ENCODE data around the gene MIDN. TPM values are rescaled to one million over a fixed set of nuclear protein-coding genes. Genes with fewer than 3 reads are reported as not detected.

The MIDN gene
- total RNA-seq, 1 experiment from 2014 or later: 118 TPM

GRCh38 chr19:1267477-1268225, 19.3 kb downstream of the MIDN start:
- peaks cover 42% of the 10 kb centered on the region for H3K4me1 ChIP-seq (ENCODE audit: control insufficient read depth, insufficient read depth, low read length)
- H3K4me3 ChIP-seq (ENCODE audit: low read depth in 2 of 2, low read length in 2 of 2): peak overlapping the region; percentile 45 to 57
- no peaks in the 10 kb centered on the region for H3K9me3 ChIP-seq (ENCODE audit: control insufficient read depth, insufficient read depth, low read depth, low read length)
- no peaks in the 10 kb centered on the region; the same call in 1 of the 2 replicates for H3K36me3 ChIP-seq (ENCODE audit: control insufficient read depth, insufficient read depth, low read length)
- TF ChIP-seq SIN3A (IDR thresholded peaks at IDR 0.05; ENCODE audit: borderline replicate concordance, insufficient read depth, low read depth, low read length) (no peak), REST (IDR thresholded peaks at IDR 0.05; ENCODE audit: insufficient read depth in 1 of 2, low read depth in 2 of 2, low read length in 1 of 2) (no peak), POLR2AphosphoS5 (IDR thresholded peaks at IDR 0.05; ENCODE audit: low read depth, low read length) (no peak; the same call in 1 of the 2 replicates), CTCF (IDR thresholded peaks at IDR 0.05) (no peak), TCF7L2 (IDR thresholded peaks at IDR 0.05; ENCODE audit: low read depth, low read length) (no peak)
- CTCF ChIA-PET: interaction anchor here (0.7 to 2.1 kb wide), 2 partner anchors 10 to 23 kb away, joined by 6 read pairs; no protein-coding TSS in a partner anchor
- ATAC-seq (no peak), DNase-seq (ENCODE audit: low read depth, low spot score) (no peak)
- BruUV-seq (replicated peaks): no TSS peak
- H3K27me3 ChIP-seq (ENCODE audit: control insufficient read depth, insufficient read depth, low read length): no peaks in the 10 kb centered on the region
- intact Hi-C loops (cut with micrococcal nuclease; ENCODE audit: unreplicated experiment) (no loop called here), in situ Hi-C loops (cut with HindIII; ENCODE audit: low pct_unique_long_range_greater_than_20kb, low sequenced_read_pairs) (no loop called here)
- H3K27ac ChIP-seq (ENCODE audit: low read length): peak overlapping the region; percentile 57
- POLR2A ChIA-PET: interaction anchor here (0.6 kb wide), 1 partner anchor 191 kb away, joined by 5 read pairs; no protein-coding TSS in a partner anchor

GRCh38 chr19:1268226-1269064, 20.1 kb downstream of the MIDN start:
- intact Hi-C loops (cut with micrococcal nuclease; ENCODE audit: unreplicated experiment): no loop called here
- Histone ChIP-seq H3K27me3 (ENCODE audit: control insufficient read depth, insufficient read depth, low read length) (no peaks in the 10 kb centered on the region), H3K4me3 (ENCODE audit: low read depth in 2 of 2, low read length in 2 of 2) (0 out of 4 replicates have a peak overlapping the region, but pooled peaks of 1 of the 2 experiments have one; percentile 8), H3K4me1 (ENCODE audit: control insufficient read depth, insufficient read depth, low read length) (peaks cover 39% of the 10 kb centered on the region), H3K36me3 (ENCODE audit: control insufficient read depth, insufficient read depth, low read length) (no peaks in the 10 kb centered on the region; the same call in 1 of the 2 replicates), H3K27ac (ENCODE audit: low read length) (peak overlapping the region; percentile 69; the same call in 1 of the 2 replicates), H3K9me3 (ENCODE audit: control insufficient read depth, insufficient read depth, low read depth, low read length) (no peaks in the 10 kb centered on the region)
- ChIA-PET POLR2A (interaction anchor here (0.6 to 0.7 kb wide), 4 partner anchors 9 to 190 kb away, joined by 3 to 5 read pairs (median 4); no protein-coding TSS in a partner anchor), CTCF (interaction anchor here (2.1 kb wide), 1 partner anchor 24 kb away, joined by 6 read pairs; no protein-coding TSS in a partner anchor)
- no TSS peak for BruUV-seq (replicated peaks)
- ATAC-seq (no peak), DNase-seq (ENCODE audit: low read depth, low spot score) (no peak)
- no peak for TF ChIP-seq SIN3A (IDR thresholded peaks at IDR 0.05; ENCODE audit: borderline replicate concordance, insufficient read depth, low read depth, low read length)
- in situ Hi-C loops (cut with HindIII; ENCODE audit: low pct_unique_long_range_greater_than_20kb, low sequenced_read_pairs): no loop called here

Data from Panc1 (cell line).